ENCODE data around the gene ARGLU1.

DNA sequence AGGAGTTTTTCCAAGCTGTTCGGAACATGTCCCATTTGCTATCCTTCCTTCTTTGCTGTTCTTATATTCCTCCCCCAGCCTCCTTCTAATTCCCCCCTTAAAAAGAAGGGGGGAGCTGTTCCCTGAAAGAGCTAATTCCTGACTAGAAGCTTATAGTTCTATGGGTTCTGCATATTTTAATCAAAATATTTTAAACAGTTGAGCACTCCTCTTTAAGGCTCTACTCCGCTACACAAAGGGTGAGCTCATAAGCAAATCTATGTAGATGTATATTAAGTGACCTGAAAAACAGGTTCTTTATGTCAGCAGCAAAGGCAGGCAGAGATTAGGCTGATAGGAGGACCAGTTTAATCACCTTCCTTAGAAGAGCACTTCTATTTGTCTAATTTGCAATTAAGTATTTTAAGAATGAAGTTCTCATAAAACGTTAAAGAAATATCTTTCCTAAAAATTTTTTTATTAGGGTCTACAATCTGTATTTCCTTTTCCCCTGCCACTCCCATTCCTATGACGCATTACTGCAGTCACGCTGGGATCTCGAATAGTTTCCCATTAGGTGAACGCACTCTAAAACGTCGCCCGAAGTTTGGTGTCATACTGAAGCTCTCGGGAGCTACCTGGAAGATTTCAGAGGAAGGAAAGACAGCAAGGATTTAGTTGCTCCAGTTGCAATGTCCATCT is 37.6 kb downstream of the ARGLU1 start:
- TF ChIP-seq CTCF (IDR thresholded peaks at IDR 0.05) (peak; percentile 9), EZH2 (IDR thresholded peaks at IDR 0.05) (no peak), EZH2phosphoT487 (IDR thresholded peaks at IDR 0.05) (no peak)

Data from neural progenitor cell (in vitro differentiated cells).